C4-2B (cell line): ENCODE results near the gene CACNA1G.

Experiments
- CTCF ChIP-seq: fragments of 450-650 bp; conservative IDR thresholded peaks from 2 replicates; pipeline ENCODE4 v1.5.1; 2017; ENCODE audit warnings: mild to moderate bottlenecking
- ZFX ChIP-seq: fragments of 450-650 bp; IDR thresholded peaks from 2 replicates; pipeline ENCODE4 v1.6.1; 2017

GRCh38 chr17:50536683-50537646 lies 23.6 kb upstream of the CACNA1G start:
- TF ChIP-seq CTCF, result no peak
- no peak for TF ChIP-seq ZFX
